Measurements from ENCODE around the gene SOX6. TPM values are rescaled to one million over a fixed set of nuclear protein-coding genes. Genes with fewer than 3 reads are reported as not detected.

The SOX6 gene
- total RNA-seq, 2 donors from 2014 or later, result 3.1 to 15.5 TPM

DNA sequence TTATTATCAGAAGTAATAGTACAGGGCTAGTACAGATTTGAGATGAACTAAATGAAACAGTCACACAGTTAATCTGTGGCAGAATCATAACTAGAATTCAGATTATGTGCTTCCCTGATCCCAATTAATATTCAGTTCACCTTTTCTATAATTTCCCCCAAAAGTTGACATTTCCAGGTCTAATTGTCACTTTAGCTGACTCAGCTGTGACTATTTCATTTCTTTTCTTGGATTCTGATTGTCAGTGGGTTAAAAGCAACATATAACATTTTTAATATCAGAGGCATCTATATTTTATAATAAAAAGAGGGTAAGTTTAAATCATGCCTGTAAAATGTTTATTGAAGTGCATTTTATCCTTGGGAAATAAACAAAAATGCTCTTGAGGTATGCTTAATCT is 28.8 kb upstream of the SOX6 start:
- H3K27me3 ChIP-seq (replicated peaks; ENCODE audit: insufficient read depth), result no peaks in the 10 kb centered on the region
- TF ChIP-seq, protein P1, sequence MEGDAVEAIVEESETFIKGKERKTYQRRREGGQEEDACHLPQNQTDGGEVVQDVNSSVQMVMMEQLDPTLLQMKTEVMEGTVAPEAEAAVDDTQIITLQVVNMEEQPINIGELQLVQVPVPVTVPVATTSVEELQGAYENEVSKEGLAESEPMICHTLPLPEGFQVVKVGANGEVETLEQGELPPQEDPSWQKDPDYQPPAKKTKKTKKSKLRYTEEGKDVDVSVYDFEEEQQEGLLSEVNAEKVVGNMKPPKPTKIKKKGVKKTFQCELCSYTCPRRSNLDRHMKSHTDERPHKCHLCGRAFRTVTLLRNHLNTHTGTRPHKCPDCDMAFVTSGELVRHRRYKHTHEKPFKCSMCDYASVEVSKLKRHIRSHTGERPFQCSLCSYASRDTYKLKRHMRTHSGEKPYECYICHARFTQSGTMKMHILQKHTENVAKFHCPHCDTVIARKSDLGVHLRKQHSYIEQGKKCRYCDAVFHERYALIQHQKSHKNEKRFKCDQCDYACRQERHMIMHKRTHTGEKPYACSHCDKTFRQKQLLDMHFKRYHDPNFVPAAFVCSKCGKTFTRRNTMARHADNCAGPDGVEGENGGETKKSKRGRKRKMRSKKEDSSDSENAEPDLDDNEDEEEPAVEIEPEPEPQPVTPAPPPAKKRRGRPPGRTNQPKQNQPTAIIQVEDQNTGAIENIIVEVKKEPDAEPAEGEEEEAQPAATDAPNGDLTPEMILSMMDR (IDR thresholded peaks at IDR 0.05), result no peak
- TF ChIP-seq POLR2AphosphoS5 (IDR thresholded peaks at IDR 0.05) (no peak), POLR2A (IDR thresholded peaks at IDR 0.05) (no peak)
- no peaks in the 10 kb centered on the region for H3K9me3 ChIP-seq
- H3K36me3 ChIP-seq, result no peaks in the 10 kb centered on the region
- DNase-seq (ENCODE audit: low spot score), result no peak
- no peak overlapping the region for H3K27ac ChIP-seq
- no peaks in the 10 kb centered on the region for H3K4me1 ChIP-seq (replicated peaks)
- H3K4me3 ChIP-seq, result no peak overlapping the region
- intact Hi-C loops (cut with DNase I), result no loop called here

DNA sequence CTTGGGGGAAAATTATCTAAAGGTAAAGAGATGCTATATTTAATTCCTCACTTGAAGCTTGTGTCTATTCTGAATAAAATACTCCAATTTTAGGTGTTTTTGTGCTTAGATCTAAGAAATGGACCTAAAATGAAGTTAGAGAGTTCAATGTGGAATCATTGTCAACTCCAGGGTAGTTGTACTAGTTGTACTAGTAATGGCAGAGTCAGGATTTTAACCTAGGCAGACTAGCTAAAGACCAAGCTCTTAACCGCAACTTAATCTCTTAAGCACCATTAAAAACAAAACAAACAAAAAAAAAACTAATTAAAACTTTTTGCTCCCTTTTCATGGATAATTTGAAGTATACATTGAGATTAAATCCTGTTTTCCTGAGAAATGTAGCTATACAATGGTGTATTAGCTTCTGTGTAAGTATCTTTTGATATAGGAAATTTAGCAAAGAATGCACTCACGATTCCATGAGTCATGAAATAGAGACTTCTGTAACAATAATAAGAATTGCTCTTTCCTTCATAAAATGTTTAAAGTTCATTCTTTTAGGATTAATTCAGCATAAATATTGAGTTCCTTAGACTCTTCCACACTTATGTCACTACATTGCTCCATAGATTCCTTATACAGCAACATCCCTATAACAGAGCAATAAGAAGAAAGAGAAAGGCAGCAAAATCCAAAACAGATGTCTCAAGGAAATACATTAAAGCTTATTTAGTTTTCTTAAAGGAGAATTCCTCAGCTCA is 26.5 kb upstream of the SOX6 start:
- intact Hi-C loops (cut with DNase I), result no loop called here
- no peaks in the 10 kb centered on the region for H3K36me3 ChIP-seq
- no peaks in the 10 kb centered on the region for H3K27me3 ChIP-seq (replicated peaks; ENCODE audit: insufficient read depth)
- no peak overlapping the region for H3K4me3 ChIP-seq
- no peaks in the 10 kb centered on the region for H3K9me3 ChIP-seq
- no peaks in the 10 kb centered on the region for H3K4me1 ChIP-seq (replicated peaks)
- no peak for DNase-seq (ENCODE audit: low spot score)
- TF ChIP-seq POLR2AphosphoS5 (IDR thresholded peaks at IDR 0.05) (no peak), POLR2A (IDR thresholded peaks at IDR 0.05) (no peak)
- TF ChIP-seq, protein P1 (IDR thresholded peaks at IDR 0.05), result no peak
- 89% methylated on average over 2 of the region's 2 CpGs for WGBS
- no peak overlapping the region for H3K27ac ChIP-seq

DNA sequence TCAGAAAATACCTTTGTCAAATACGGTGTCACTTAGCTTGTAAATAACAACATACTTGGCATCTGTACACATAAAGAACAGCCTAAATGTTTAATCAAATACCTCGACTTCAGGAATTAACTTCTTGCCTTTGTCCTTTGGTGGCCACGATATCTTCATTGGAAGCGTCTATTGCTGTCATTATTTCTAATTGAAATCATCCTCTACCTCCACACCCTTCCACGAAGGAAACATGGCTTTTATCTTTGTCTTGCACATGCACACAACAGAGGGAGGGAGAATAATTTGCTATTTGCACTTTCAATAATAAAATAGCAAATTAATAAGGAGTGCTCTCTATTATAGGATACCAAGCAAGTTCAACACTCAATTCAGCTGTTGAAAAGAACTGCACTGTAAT is 25.8 kb upstream of the SOX6 start:
- no peak overlapping the region for H3K27ac ChIP-seq
- no peak overlapping the region for H3K4me3 ChIP-seq
- DNase-seq (ENCODE audit: low spot score), result no peak
- intact Hi-C loops (cut with DNase I), result no loop called here
- no peaks in the 10 kb centered on the region for H3K9me3 ChIP-seq
- no peaks in the 10 kb centered on the region for H3K4me1 ChIP-seq (replicated peaks)
- WGBS, result 74% methylated on average over 5 of the region's 5 CpGs
- H3K27me3 ChIP-seq (replicated peaks; ENCODE audit: insufficient read depth), result no peaks in the 10 kb centered on the region
- H3K36me3 ChIP-seq, result no peaks in the 10 kb centered on the region
- TF ChIP-seq, protein P1 (IDR thresholded peaks at IDR 0.05), result no peak
- TF ChIP-seq POLR2A (IDR thresholded peaks at IDR 0.05) (no peak), POLR2AphosphoS5 (IDR thresholded peaks at IDR 0.05) (no peak)

DNA sequence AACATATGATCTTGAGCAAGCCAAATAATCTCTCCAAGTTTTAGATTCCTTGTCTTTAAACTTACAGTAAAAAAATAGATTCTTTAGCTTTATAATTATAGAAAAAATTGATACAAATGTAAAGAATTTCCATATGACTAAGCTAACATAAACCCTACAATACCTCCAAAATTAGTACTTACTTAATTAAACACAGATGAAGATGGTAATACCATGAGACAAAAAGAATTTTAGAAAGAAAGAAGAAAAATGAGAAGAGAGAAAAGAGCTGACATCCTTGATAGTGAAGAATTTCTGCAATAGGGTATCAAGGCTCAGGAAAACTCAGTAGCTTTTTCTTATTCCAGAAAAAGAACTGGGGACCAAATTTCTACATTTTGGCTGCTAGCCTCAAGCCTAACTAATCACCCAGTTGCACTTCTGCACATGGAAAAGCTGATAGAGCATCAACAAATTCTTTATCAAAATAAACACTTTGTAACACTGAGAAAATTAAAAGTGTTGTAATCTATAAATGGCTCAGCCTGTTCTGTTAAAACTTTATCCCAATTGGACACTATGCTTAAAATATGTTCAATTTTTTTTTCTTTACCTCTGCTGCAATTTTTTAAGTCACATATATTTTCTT is 24.7 kb upstream of the SOX6 start:
- H3K4me1 ChIP-seq (replicated peaks), result no peaks in the 10 kb centered on the region
- TF ChIP-seq, protein P1 (IDR thresholded peaks at IDR 0.05), result no peak
- TF ChIP-seq POLR2AphosphoS5 (IDR thresholded peaks at IDR 0.05), result no peak
- TF ChIP-seq POLR2A (IDR thresholded peaks at IDR 0.05), result no peak
- no peaks in the 10 kb centered on the region for H3K36me3 ChIP-seq
- no peak overlapping the region for H3K27ac ChIP-seq
- no peaks in the 10 kb centered on the region for H3K9me3 ChIP-seq
- no peaks in the 10 kb centered on the region for H3K27me3 ChIP-seq (replicated peaks; ENCODE audit: insufficient read depth)
- no peak for DNase-seq (ENCODE audit: low spot score)
- H3K4me3 ChIP-seq, result no peak overlapping the region
- intact Hi-C loops (cut with DNase I), result no loop called here

DNA sequence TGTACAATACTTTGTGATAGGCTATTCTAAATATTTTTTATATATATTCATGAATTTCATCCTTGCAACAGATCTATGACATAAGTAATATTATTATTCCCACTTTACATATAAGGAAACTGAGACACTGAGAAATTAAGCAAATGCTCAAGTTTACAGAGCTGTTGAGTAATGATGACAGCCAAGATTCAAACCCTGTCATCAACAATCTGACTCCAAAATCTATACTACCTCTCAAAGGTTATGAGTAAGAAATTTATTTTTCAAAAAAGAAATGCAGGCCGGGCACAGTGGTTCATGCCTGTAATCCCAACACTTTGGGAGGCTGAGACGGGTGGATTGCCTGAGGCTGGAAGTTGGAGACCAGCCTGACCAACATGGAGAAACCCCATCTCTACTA is 22.6 kb upstream of the SOX6 start:
- no peak overlapping the region for H3K4me3 ChIP-seq
- no peaks in the 10 kb centered on the region for H3K27me3 ChIP-seq (replicated peaks; ENCODE audit: insufficient read depth)
- no peak for TF ChIP-seq POLR2AphosphoS5 (IDR thresholded peaks at IDR 0.05)
- TF ChIP-seq POLR2A (IDR thresholded peaks at IDR 0.05), result no peak
- TF ChIP-seq, protein P1 (IDR thresholded peaks at IDR 0.05), result no peak
- no peaks in the 10 kb centered on the region for H3K9me3 ChIP-seq
- H3K36me3 ChIP-seq, result no peaks in the 10 kb centered on the region
- no peak overlapping the region for H3K27ac ChIP-seq
- intact Hi-C loops (cut with DNase I), result no loop called here
- no peak for DNase-seq (ENCODE audit: low spot score)
- H3K4me1 ChIP-seq (replicated peaks), result no peaks in the 10 kb centered on the region
- WGBS, result 95% methylated on average over 2 of the region's 2 CpGs

Data from prostate gland (tissue), 2 donors.